ENCODE results near the gene MAN1A1. TPM values are rescaled to one million over a fixed set of nuclear protein-coding genes. Genes with fewer than 3 reads are reported as not detected.

The MAN1A1 gene
- total and polyA plus RNA-seq, 2 of the 4 experiments (the other 2 are of a cell fraction), result 5.9 to 6.4 TPM

DNA sequence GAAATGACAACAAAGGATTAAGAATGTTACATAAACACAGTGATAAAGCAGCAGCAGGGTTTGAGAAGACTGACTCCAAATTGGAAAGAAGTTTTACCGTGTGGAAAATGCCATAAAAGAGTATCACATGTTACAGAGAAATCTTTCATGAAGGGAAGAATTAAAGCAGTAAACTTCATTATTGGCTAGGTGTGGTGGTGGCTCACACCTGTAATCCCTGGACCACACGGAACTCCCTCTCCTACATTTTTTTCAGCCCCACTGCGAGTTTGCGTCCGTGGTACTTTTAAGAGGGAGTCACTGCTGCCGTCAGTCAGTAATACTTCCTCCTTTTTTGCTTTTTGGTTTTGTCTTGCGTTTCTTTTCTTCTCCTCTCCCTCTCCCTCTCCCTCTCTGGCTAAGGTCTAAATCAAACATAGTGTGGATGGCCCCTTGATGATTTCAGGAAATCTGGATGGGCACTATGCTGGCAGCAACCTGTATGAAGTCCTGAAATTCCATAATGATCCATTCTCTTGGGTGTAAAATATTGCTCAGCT lies 112.3 kb downstream of the MAN1A1 start:
- DNase-seq, result no peak
- intact Hi-C loops (cut with micrococcal nuclease), result no loop called here

More for the DNA sequence above, 112.3 kb downstream of the MAN1A1 start:
- ATAC-seq (ENCODE audit: low read depth), result no peak
- POLR2A ChIA-PET (ENCODE audit: unreplicated experiment), result no interaction called here
- Histone ChIP-seq H3K27ac (ENCODE audit: insufficient read depth, low read length) (no peak overlapping the region), H3K79me1 (ENCODE audit: low read depth in 1 of 2, low read length in 2 of 2) (no peaks in the 10 kb centered on the region), H3K36me3 (ENCODE audit: control insufficient read depth, insufficient read depth, low read length) (0 out of 2 replicates have a peak, but pooled peaks cover 3% of the 10 kb centered on the region), H4K91ac (ENCODE audit: insufficient read depth, low read depth, low read length) (no peak overlapping the region), H3K9ac (ENCODE audit: low read depth, low read length) (no peak overlapping the region), H3K4me2 (ENCODE audit: low read depth, low read length) (no peak overlapping the region), H2BK5ac (ENCODE audit: low read depth, low read length, poor library complexity, severe bottlenecking) (no peak overlapping the region), H3K14ac (replicated peaks; ENCODE audit: low read depth, low read length) (no peak overlapping the region), H3K27me3 (ENCODE audit: control insufficient read depth, insufficient read depth, low read length) (no peaks in the 10 kb centered on the region), H2BK120ac (ENCODE audit: low read depth, low read length) (no peak overlapping the region), H2AK5ac (ENCODE audit: low read depth, low read length) (no peak overlapping the region), H3K9me1 (ENCODE audit: insufficient read depth, low read length) (no peaks in the 10 kb centered on the region), H4K20me1 (ENCODE audit: insufficient read depth, low read length) (no peaks in the 10 kb centered on the region), H4K5ac (ENCODE audit: low read depth, low read length) (no peak overlapping the region), H2AK9ac (replicated peaks; ENCODE audit: low read depth, low read length, poor library complexity) (no peak overlapping the region), H3K23ac (ENCODE audit: low read depth, low read length) (no peak overlapping the region), H3K4ac (ENCODE audit: low read depth, low read length) (no peak overlapping the region), H2BK20ac (ENCODE audit: low read depth, low read length) (no peak overlapping the region), H3K56ac (ENCODE audit: extremely low read depth, insufficient read depth, low read length) (no peak overlapping the region), H2BK15ac (ENCODE audit: low read depth, low read length) (no peak overlapping the region), H3K9me3 (ENCODE audit: control insufficient read depth, insufficient read depth, low read length) (no peaks in the 10 kb centered on the region), H2AFZ (replicated peaks; ENCODE audit: low read length, poor library complexity) (no peak overlapping the region), H3K18ac (ENCODE audit: low read depth, low read length) (no peak overlapping the region), H3K4me3 (ENCODE audit: insufficient read depth, low read depth, low read length) (no peak overlapping the region), H3K4me1 (ENCODE audit: control insufficient read depth, insufficient read depth, low read length) (peaks cover 4% of the 10 kb centered on the region; the same call in 1 of the 2 replicates), H4K8ac (ENCODE audit: low read depth in 2 of 2, low read length in 2 of 2) (no peak overlapping the region)
- BruUV-seq (replicated peaks), result no TSS peak
- in situ Hi-C loops (cut with MboI; ENCODE audit: low sequenced_read_pairs) (no loop called here), dilution Hi-C loops (cut with HindIII; ENCODE audit: low sequenced_read_pairs, unreplicated experiment) (no loop called here)
- TF ChIP-seq, protein P1, sequence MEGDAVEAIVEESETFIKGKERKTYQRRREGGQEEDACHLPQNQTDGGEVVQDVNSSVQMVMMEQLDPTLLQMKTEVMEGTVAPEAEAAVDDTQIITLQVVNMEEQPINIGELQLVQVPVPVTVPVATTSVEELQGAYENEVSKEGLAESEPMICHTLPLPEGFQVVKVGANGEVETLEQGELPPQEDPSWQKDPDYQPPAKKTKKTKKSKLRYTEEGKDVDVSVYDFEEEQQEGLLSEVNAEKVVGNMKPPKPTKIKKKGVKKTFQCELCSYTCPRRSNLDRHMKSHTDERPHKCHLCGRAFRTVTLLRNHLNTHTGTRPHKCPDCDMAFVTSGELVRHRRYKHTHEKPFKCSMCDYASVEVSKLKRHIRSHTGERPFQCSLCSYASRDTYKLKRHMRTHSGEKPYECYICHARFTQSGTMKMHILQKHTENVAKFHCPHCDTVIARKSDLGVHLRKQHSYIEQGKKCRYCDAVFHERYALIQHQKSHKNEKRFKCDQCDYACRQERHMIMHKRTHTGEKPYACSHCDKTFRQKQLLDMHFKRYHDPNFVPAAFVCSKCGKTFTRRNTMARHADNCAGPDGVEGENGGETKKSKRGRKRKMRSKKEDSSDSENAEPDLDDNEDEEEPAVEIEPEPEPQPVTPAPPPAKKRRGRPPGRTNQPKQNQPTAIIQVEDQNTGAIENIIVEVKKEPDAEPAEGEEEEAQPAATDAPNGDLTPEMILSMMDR (conservative IDR thresholded peaks at IDR 0.05; ENCODE audit: low read depth, low read length), result no peak
- no peak for TF ChIP-seq USF2 (IDR thresholded peaks at IDR 0.05; ENCODE audit: low read depth, low read length)
- no peak for TF ChIP-seq RFX5 (IDR thresholded peaks at IDR 0.05; ENCODE audit: low read depth, low read length)
- no peak for TF ChIP-seq NFE2L2 (IDR thresholded peaks at IDR 0.05; ENCODE audit: low read depth, low read length)
- no peak for TF ChIP-seq MAZ (IDR thresholded peaks at IDR 0.05; ENCODE audit: borderline replicate concordance, low read depth, low read length)
- TF ChIP-seq MXI1 (IDR thresholded peaks at IDR 0.05; ENCODE audit: borderline replicate concordance, low read depth, low read length), result no peak
- no peak for TF ChIP-seq FOS (IDR thresholded peaks at IDR 0.05; ENCODE audit: low read depth, low read length)
- no peak for TF ChIP-seq RCOR1 (IDR thresholded peaks at IDR 0.05; ENCODE audit: insufficient replicate concordance, low read length)
- no peak for TF ChIP-seq SMC3 (IDR thresholded peaks at IDR 0.05; ENCODE audit: low read depth, low read length)
- 80% methylated on average over 1 of the region's 7 CpGs; no CpG with 5 or more reads in 1 of the 2 experiments for WGBS, 2 experiments (ENCODE audit: extremely low coverage in 2 of 2, insufficient read length in 1 of 2)
- CTCF ChIA-PET, result no interaction called here
